Spleen (tissue), 11 donors: ENCODE results near the gene PAXIP1. TPM values are rescaled to one million over a fixed set of nuclear protein-coding genes. Genes with fewer than 3 reads are reported as not detected.

Experiments
- DNase-seq: peaks from one replicate; pipeline ENCODE4 v3.0.0-alpha.2; 2020
- H3K27ac ChIP-seq, 8 donors: fragments of 200-600 bp; sonication (generic) in 7 of 8; 1 replicate in 4 of 8; 2 replicates in 4 of 8; pipeline versions ENCODE4 v1.5.0 to v1.8.0; 2016 to 2021; ENCODE audit warnings: inconsistent platforms in 4 of 8, mild to moderate bottlenecking in 4 of 8, moderate library complexity in 1 of 8
- H3K27me3 ChIP-seq, 7 donors: fragments of 200-600 bp; sonication (generic) in 6 of 7; replicated peaks in 1 of 7; 1 replicate in 4 of 7; 2 replicates in 3 of 7; pipeline versions ENCODE4 v1.5.0 to v1.8.0; 2016 to 2021; ENCODE audit warnings: inconsistent platforms in 3 of 7, mild to moderate bottlenecking in 1 of 7
- H3K36me3 ChIP-seq, 6 donors: fragments of 200-600 bp; sonication (generic) in 5 of 6; 1 replicate in 4 of 6; 2 replicates in 2 of 6; pipeline versions ENCODE4 v1.5.0 to v1.8.0; 2016 to 2021; ENCODE audit warnings: inconsistent platforms in 2 of 6
- H3K4me1 ChIP-seq, 6 donors: fragments of 200-600 bp; sonication (generic) in 5 of 6; 1 replicate in 3 of 6; 2 replicates in 3 of 6; pipeline versions ENCODE4 v1.5.0 to v1.8.0; 2016 to 2021; ENCODE audit warnings: inconsistent platforms in 3 of 6
- H3K4me3 ChIP-seq, 8 donors: fragments of 200-600 bp; sonication (generic) in 7 of 8; 1 replicate in 4 of 8; 2 replicates in 4 of 8; pipeline versions ENCODE4 v1.5.0 to v1.8.0; 2016 to 2021; ENCODE audit warnings: inconsistent platforms in 4 of 8, mild to moderate bottlenecking in 4 of 8, moderate library complexity in 2 of 8
- H3K9me3 ChIP-seq, 8 donors: fragments of 200-600 bp; sonication (generic) in 7 of 8; 1 replicate in 4 of 8; 2 replicates in 4 of 8; pipeline versions ENCODE4 v1.5.0 to v1.8.0; 2016 to 2021; ENCODE audit warnings: inconsistent platforms in 4 of 8
- CTCF ChIP-seq, 11 experiments: fragments of 200-600 bp in 7 of 11; fragments of 450-650 bp in 4 of 11; sonication (generic) in 4 of 11; IDR thresholded peaks in 8 of 11; conservative IDR thresholded peaks in 3 of 11; 1 replicate in 7 of 11; 2 replicates in 4 of 11; pipeline versions ENCODE4 v1.4.0 to v1.8.0; 2016 to 2021; ENCODE audit warnings: antibody characterized with exemption in 11 of 11, inconsistent platforms in 4 of 11, mild to moderate bottlenecking in 1 of 11
- POLR2A ChIP-seq, 3 donors: fragments of 450-650 bp; IDR thresholded peaks; one replicate each; pipeline ENCODE4 v1.5.1; 2017; ENCODE audit warnings: antibody characterized with exemption in 3 of 3, mild to moderate bottlenecking in 1 of 3
- POLR2AphosphoS5 ChIP-seq, 3 donors: sonication (generic); formaldehyde crosslinking; IDR thresholded peaks; one replicate each; pipeline ENCODE4 v1.5.1; 2017; ENCODE audit warnings: antibody characterized with exemption in 3 of 3
- WGBS, 5 donors: extraction: QIAGEN DNeasy Blood & Tissue Kit in 3 of 5; methylation state at CpG; one replicate each; pipeline versions ENCODE4 v1.1.5 to v1.1.7; 2013 to 2018; 5-methylcytosine and 5-hydroxymethylcytosine counted together
- intact Hi-C: fragments of 100-400 bp; cut with DNase I; formaldehyde crosslinking; loops from one replicate; pipeline ENCODE4 v1.15.0; 2023; ENCODE audit warnings: low total_unique reads
- polyA plus RNA-seq, 3 donors: library from polyadenylated mRNA; stranded (reverse); fragments of 200-250 nt; gene quantifications; one replicate each; pipeline ENCODE4 v1.2.1, GENCODE V29; 2013
- total RNA-seq, 7 donors: library from RNA; depleted of rRNA in 3 of 7; stranded (reverse); fragments of >200 nt in 3 of 7; fragmentation: NEBNext Ultra II Directional in 4 of 7; extraction: Animal tissue kit (Norgen Biotek cat#: 25700) in 4 of 7; gene quantifications; one replicate each; pipeline versions ENCODE4 v1.1.0 to v1.2.1, GENCODE V29; 2016 to 2021
- donor health status: healthy with polysubstance abuse.
- donor health status: DM: no; HTN: no; CAD: no; lungs with moderate emphysema.
- donor health status: DM: no; HTN: no; CAD: no.
- donor health status: Bipolar disorder and iron deficiency.
- donor health status: healthy.
- donor health status: DM: no; HTN: no; CAD: no.
- donor health status: DM: yes; HTN: yes; CAD: no.

The PAXIP1 gene
- total and polyA plus RNA-seq, 10 donors, result 2.7 to 15.0 (median 13.3) TPM

GRCh38 chr7:154947604-154948003 lies 55.3 kb downstream of the PAXIP1 start:
- WGBS, 5 donors, result 90 to 94% (median 91%) methylated on average over 5 of the region's 5 CpGs
- Histone ChIP-seq H3K27me3 (no peaks in the 10 kb centered on the region), H3K4me3 (no peak overlapping the region), H3K9me3 (no peaks in the 10 kb centered on the region), H3K27ac (no peak overlapping the region), H3K4me1 (no peaks in the 10 kb centered on the region), H3K36me3 (peaks cover 3 to 100% (median 65%) of the 10 kb centered on the region in 6 donors)
- TF ChIP-seq POLR2A (IDR thresholded peaks at IDR 0.05), result no peak
- no peak for TF ChIP-seq CTCF (IDR thresholded peaks at IDR 0.05 in 8 of 11, conservative IDR thresholded peaks at IDR 0.05 in 3 of 11)
- no peak for TF ChIP-seq POLR2AphosphoS5 (IDR thresholded peaks at IDR 0.05)
- no peak for DNase-seq
- intact Hi-C loops, result no loop called here

GRCh38 chr7:154946166-154946565 lies 56.8 kb downstream of the PAXIP1 start:
- no peak for DNase-seq
- no peaks in the 10 kb centered on the region for H3K4me1 ChIP-seq
- H3K9me3 ChIP-seq, result no peaks in the 10 kb centered on the region
- H3K27me3 ChIP-seq, result no peaks in the 10 kb centered on the region
- 86 to 89% (median 87%) methylated on average over 7 of the region's 7 CpGs for WGBS, 5 donors
- intact Hi-C loops, result no loop called here
- H3K4me3 ChIP-seq, result no peak overlapping the region
- H3K36me3 ChIP-seq, result peaks cover 3 to 95% (median 61%) of the 10 kb centered on the region in 6 donors
- TF ChIP-seq POLR2A (IDR thresholded peaks at IDR 0.05) (no peak), POLR2AphosphoS5 (IDR thresholded peaks at IDR 0.05) (no peak), CTCF (IDR thresholded peaks at IDR 0.05 in 8 of 11, conservative IDR thresholded peaks at IDR 0.05 in 3 of 11) (no peak)
- no peak overlapping the region for H3K27ac ChIP-seq

GRCh38 chr7:154943906-154944305 lies 59.0 kb downstream of the PAXIP1 start:
- no peak for TF ChIP-seq POLR2A (IDR thresholded peaks at IDR 0.05)
- no peak for TF ChIP-seq POLR2AphosphoS5 (IDR thresholded peaks at IDR 0.05)
- TF ChIP-seq CTCF (IDR thresholded peaks at IDR 0.05 in 8 of 11, conservative IDR thresholded peaks at IDR 0.05 in 3 of 11), result no peak
- H3K9me3 ChIP-seq, result no peaks in the 10 kb centered on the region
- no peaks in the 10 kb centered on the region for H3K4me1 ChIP-seq
- 90 to 94% (median 92%) methylated on average over 9 of the region's 9 CpGs for WGBS, 5 donors
- H3K27ac ChIP-seq, result no peak overlapping the region
- H3K36me3 ChIP-seq, result peaks cover 3 to 74% (median 51%) of the 10 kb centered on the region in 6 donors
- H3K4me3 ChIP-seq, result no peak overlapping the region
- intact Hi-C loops, result no loop called here
- DNase-seq, result no peak
- no peaks in the 10 kb centered on the region for H3K27me3 ChIP-seq

GRCh38 chr7:154942691-154943090 lies 60.2 kb downstream of the PAXIP1 start:
- TF ChIP-seq CTCF (IDR thresholded peaks at IDR 0.05 in 8 of 11, conservative IDR thresholded peaks at IDR 0.05 in 3 of 11) (no peak), POLR2A (IDR thresholded peaks at IDR 0.05) (no peak)
- DNase-seq, result no peak
- no peaks in the 10 kb centered on the region for H3K27me3 ChIP-seq
- peaks cover 0 to 6% (median under 1%) of the 10 kb centered on the region in 6 donors for H3K4me1 ChIP-seq
- H3K36me3 ChIP-seq, result peaks cover 3 to 61% (median 42%) of the 10 kb centered on the region in 6 donors
- intact Hi-C loops, result no loop called here
- no peak overlapping the region for H3K27ac ChIP-seq
- no peak overlapping the region for H3K4me3 ChIP-seq
- WGBS, 5 donors, result 89 to 97% (median 96%) methylated on average over 2 of the region's 2 CpGs
- H3K9me3 ChIP-seq, result no peaks in the 10 kb centered on the region
